ENCODE data around the gene NHLRC4.

DNA sequence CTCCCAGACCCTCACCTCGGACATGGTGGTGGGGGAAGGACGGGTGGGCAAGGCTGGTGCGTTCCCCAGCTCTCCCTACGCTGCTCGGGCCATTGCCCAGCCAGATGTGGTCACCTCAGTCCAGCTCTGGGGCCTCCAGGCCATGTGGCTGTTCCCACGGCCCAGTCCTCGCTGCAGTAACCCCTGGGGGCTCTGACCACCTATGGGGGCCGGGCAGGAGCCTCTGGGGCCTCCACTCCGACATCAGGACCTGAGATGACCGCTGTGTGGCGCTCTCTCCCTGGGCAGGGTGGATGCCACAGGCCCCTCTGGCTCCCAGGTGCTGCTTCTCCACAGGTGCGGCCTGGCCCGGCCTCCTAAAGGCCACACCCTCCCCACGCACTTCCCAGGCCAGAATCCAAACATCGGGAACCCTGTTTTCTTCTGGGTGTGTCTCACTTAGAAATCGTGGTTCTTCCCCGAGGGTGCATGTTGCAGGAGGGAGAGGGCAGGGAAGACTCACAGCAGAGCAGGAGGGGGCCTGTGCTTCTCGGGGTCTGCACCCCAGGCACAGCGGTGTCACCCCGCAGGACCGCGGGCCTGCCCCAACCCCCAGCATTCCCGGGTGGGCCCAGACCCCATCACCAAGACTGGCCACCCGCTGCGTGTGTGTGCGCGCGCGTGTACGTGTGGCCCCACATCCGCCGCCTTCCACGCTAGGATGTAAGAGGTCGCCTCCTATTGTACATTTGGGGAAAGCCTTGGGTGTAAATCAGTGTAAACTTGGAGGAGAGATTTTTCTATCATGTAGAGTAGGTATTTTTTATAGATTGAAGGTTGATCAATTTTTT lies 45.2 kb upstream of the NHLRC4 start:
- no peak for TF ChIP-seq POLR2AphosphoS5 (IDR thresholded peaks at IDR 0.05)
- TF ChIP-seq, protein P1, sequence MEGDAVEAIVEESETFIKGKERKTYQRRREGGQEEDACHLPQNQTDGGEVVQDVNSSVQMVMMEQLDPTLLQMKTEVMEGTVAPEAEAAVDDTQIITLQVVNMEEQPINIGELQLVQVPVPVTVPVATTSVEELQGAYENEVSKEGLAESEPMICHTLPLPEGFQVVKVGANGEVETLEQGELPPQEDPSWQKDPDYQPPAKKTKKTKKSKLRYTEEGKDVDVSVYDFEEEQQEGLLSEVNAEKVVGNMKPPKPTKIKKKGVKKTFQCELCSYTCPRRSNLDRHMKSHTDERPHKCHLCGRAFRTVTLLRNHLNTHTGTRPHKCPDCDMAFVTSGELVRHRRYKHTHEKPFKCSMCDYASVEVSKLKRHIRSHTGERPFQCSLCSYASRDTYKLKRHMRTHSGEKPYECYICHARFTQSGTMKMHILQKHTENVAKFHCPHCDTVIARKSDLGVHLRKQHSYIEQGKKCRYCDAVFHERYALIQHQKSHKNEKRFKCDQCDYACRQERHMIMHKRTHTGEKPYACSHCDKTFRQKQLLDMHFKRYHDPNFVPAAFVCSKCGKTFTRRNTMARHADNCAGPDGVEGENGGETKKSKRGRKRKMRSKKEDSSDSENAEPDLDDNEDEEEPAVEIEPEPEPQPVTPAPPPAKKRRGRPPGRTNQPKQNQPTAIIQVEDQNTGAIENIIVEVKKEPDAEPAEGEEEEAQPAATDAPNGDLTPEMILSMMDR (IDR thresholded peaks at IDR 0.05), result no peak
